Measurements from ENCODE around the gene UNC80. TPM values are rescaled to one million over a fixed set of nuclear protein-coding genes. Genes with fewer than 3 reads are reported as not detected.

The UNC80 gene
- total RNA-seq = 0.11 TPM

GRCh38 chr2:209771474-209772289 lies at the start of gene UNC80:
UNC80 (plus strand) TSS chr2:209771832; CDS start chr2:209772073, 241 bp downstream.
- intact Hi-C loops (cut with DNase I) = no loop called here
- Histone ChIP-seq H3K27me3 (no peaks in the 10 kb centered on the region), H3K4me3 (peak within 1 kb of the TSS; percentile 48 to 52)

GRCh38 chr2:209726311-209726710 lies 45.3 kb upstream of the UNC80 start:
- H3K27ac ChIP-seq = no peak overlapping the region
- no peaks in the 10 kb centered on the region for H3K27me3 ChIP-seq
- no peak for DNase-seq (ENCODE audit: low spot score in 2 of 2)
- no peaks in the 10 kb centered on the region for H3K9me3 ChIP-seq
- H3K36me3 ChIP-seq = peaks cover 0 to 19% of the 10 kb centered on the region in 2 donors
- TF ChIP-seq CTCF (IDR thresholded peaks at IDR 0.05) = no peak
- no peaks in the 10 kb centered on the region for H3K4me1 ChIP-seq
- H3K4me3 ChIP-seq = no peak overlapping the region
- intact Hi-C loops (cut with DNase I) = no loop called here

More at GRCh38 chr2:209771474-209772289, at the start of gene UNC80:
- Histone ChIP-seq H3K27ac (no peak within 1 kb of the TSS), H3K9me3 (no peaks in the 10 kb centered on the region), H3K36me3 (no peaks in the 10 kb centered on the region), H3K4me1 (no peaks in the 10 kb centered on the region)
- DNase-seq (ENCODE audit: low spot score in 2 of 2) = peak in 1 of 2 donors; percentile 65
- TF ChIP-seq CTCF (IDR thresholded peaks at IDR 0.05) = no peak

- H3K4me3 ChIP-seq = no peak overlapping the region
- peaks cover 0 to 19% of the 10 kb centered on the region in 2 donors for H3K36me3 ChIP-seq
- H3K27ac ChIP-seq = no peak overlapping the region
- no peaks in the 10 kb centered on the region for H3K27me3 ChIP-seq
- DNase-seq (ENCODE audit: low spot score in 2 of 2) = no peak
- intact Hi-C loops (cut with DNase I) = no loop called here
- H3K9me3 ChIP-seq = no peaks in the 10 kb centered on the region
- H3K4me1 ChIP-seq = no peaks in the 10 kb centered on the region
- no peak for TF ChIP-seq CTCF (IDR thresholded peaks at IDR 0.05)
These were observed 44.6 kb upstream of the UNC80 start for GRCh38 chr2:209727077-209727476.

- no peak overlapping the region for H3K4me3 ChIP-seq
- H3K36me3 ChIP-seq = no peaks in the 10 kb centered on the region
- no peaks in the 10 kb centered on the region for H3K9me3 ChIP-seq
- no peak overlapping the region for H3K27ac ChIP-seq
- no peak for DNase-seq (ENCODE audit: low spot score in 2 of 2)
- no peaks in the 10 kb centered on the region for H3K27me3 ChIP-seq
- no peaks in the 10 kb centered on the region for H3K4me1 ChIP-seq
- intact Hi-C loops (cut with DNase I) = no loop called here
- TF ChIP-seq CTCF (IDR thresholded peaks at IDR 0.05) = no peak
These were observed 36.8 kb upstream of the UNC80 start for GRCh38 chr2:209734805-209735204.

GRCh38 chr2:209741953-209742352 lies 29.7 kb upstream of the UNC80 start:
- Histone ChIP-seq H3K4me1 (no peaks in the 10 kb centered on the region), H3K36me3 (no peaks in the 10 kb centered on the region), H3K27me3 (no peaks in the 10 kb centered on the region), H3K27ac (no peak overlapping the region), H3K9me3 (no peaks in the 10 kb centered on the region), H3K4me3 (no peak overlapping the region)
- intact Hi-C loops (cut with DNase I) = no loop called here
- no peak for DNase-seq (ENCODE audit: low spot score in 2 of 2)
- TF ChIP-seq CTCF (IDR thresholded peaks at IDR 0.05) = no peak

All from ascending aorta (tissue), 2 donors.